Measurements from ENCODE around the gene GBP5.

GBP5 gene

DNA sequence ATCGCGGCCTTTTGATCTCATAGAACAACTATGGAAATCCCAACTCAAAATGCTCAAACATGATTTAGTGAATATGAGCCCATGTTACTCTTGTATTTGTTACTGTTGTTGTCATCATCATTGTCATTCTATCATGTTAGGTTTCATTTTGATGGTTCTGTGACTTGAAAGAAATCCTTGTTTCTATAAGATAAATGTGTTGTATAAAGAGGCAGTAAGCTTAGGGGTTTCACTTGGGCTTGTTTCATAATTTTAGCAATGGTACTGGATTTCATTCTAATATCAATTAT lies 15.3 kb upstream of the GBP5 start:
- TF ChIP-seq, protein P1, sequence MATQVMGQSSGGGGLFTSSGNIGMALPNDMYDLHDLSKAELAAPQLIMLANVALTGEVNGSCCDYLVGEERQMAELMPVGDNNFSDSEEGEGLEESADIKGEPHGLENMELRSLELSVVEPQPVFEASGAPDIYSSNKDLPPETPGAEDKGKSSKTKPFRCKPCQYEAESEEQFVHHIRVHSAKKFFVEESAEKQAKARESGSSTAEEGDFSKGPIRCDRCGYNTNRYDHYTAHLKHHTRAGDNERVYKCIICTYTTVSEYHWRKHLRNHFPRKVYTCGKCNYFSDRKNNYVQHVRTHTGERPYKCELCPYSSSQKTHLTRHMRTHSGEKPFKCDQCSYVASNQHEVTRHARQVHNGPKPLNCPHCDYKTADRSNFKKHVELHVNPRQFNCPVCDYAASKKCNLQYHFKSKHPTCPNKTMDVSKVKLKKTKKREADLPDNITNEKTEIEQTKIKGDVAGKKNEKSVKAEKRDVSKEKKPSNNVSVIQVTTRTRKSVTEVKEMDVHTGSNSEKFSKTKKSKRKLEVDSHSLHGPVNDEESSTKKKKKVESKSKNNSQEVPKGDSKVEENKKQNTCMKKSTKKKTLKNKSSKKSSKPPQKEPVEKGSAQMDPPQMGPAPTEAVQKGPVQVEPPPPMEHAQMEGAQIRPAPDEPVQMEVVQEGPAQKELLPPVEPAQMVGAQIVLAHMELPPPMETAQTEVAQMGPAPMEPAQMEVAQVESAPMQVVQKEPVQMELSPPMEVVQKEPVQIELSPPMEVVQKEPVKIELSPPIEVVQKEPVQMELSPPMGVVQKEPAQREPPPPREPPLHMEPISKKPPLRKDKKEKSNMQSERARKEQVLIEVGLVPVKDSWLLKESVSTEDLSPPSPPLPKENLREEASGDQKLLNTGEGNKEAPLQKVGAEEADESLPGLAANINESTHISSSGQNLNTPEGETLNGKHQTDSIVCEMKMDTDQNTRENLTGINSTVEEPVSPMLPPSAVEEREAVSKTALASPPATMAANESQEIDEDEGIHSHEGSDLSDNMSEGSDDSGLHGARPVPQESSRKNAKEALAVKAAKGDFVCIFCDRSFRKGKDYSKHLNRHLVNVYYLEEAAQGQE (IDR thresholded peaks at IDR 0.05; ENCODE audit: insufficient read depth in 1 of 2, low read depth in 2 of 2, low read length in 2 of 2), result no peak

DNA sequence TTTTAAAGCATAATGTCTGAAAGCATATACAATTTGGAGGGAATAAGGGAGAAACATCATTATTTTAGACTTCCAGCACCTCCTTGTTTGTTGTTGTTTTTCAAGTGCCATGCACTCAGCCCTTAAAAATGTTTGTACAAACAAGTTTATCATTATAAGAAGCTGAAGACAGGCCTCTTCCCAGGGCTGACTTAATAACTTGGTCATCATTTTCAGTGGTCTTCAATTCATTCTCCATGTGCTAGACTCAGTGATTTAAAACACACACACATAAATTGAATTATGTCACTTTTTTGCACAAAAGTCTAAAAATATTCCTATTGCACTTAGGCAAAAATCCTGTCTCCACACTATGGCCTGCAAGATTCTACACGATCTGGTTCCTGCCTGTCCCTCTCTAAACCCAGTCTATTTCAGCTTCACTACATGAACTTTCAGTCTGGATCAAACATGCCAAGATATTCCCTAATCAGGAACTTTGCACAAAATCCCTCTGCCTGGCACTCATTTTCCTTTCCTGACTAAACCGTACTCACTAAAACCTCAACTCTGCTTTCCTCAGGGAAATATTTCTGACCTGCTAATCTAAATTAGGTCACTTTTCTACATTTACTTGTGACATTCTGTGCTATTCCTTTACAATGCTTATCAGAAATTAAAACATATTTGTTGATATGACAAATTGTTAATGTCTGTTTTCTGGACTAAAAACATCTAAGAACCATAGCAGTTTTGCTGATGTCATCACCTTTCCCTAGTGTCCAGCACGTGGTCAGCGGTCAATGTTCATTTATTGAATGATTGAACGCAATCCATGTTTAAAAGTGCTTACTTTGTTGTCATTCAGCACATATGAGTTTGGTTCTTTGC lies 14.8 kb upstream of the GBP5 start:
- TF ChIP-seq FOXP2 (optimal IDR thresholded peaks at IDR 0.05; ENCODE audit: borderline replicate concordance, extremely low read depth, extremely low read length, insufficient read depth) (no peak), POLR2AphosphoS5 (IDR thresholded peaks at IDR 0.05; ENCODE audit: low read depth, low read length) (no peak), TAF1 (IDR thresholded peaks at IDR 0.05; ENCODE audit: borderline replicate concordance, insufficient read depth, low read length) (no peak), SIN3A (IDR thresholded peaks at IDR 0.05; ENCODE audit: borderline replicate concordance, insufficient read depth, low read length) (no peak)
- TF ChIP-seq, protein P1 (IDR thresholded peaks at IDR 0.05; ENCODE audit: insufficient read depth in 1 of 2, low read depth in 2 of 2, low read length in 2 of 2), result no peak

DNA sequence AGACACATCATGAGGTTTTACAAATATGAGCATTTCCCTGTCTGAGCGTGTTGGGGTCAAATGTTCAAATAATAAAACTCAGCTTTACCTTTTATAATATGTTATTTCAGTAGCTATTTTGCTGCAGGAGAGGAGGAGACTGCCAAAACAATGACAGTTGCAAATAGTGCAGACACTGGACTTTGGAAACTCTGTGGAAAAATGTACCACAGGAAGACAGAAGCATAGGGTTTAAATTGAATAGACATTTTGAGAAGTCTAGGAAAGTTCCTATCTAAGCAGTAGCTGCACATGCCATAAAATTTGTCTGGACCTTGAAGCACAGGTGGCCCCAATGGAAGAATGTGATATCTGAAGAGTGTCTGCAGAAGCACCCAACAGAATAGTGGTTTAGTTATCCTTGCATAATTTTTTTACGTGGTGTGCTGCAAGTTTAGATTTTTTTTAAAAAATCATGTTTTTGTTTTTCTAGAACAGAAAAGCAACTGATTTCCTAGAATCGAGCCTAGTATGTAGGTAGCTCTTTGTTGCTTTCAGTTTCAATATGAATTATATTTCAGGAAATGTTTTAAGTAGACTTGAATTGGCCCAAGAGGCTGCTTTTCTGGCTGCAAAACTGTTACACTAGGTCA lies 14.0 kb upstream of the GBP5 start:
- no peak for TF ChIP-seq SIN3A (IDR thresholded peaks at IDR 0.05; ENCODE audit: borderline replicate concordance, insufficient read depth, low read length)
- TF ChIP-seq POLR2AphosphoS5 (IDR thresholded peaks at IDR 0.05; ENCODE audit: low read depth, low read length), result no peak
- TF ChIP-seq FOXP2 (optimal IDR thresholded peaks at IDR 0.05; ENCODE audit: borderline replicate concordance, extremely low read depth, extremely low read length, insufficient read depth), result no peak
- TF ChIP-seq, protein P1 (IDR thresholded peaks at IDR 0.05; ENCODE audit: insufficient read depth in 1 of 2, low read depth in 2 of 2, low read length in 2 of 2), result no peak
- TF ChIP-seq TAF1 (IDR thresholded peaks at IDR 0.05; ENCODE audit: borderline replicate concordance, insufficient read depth, low read length), result no peak

DNA sequence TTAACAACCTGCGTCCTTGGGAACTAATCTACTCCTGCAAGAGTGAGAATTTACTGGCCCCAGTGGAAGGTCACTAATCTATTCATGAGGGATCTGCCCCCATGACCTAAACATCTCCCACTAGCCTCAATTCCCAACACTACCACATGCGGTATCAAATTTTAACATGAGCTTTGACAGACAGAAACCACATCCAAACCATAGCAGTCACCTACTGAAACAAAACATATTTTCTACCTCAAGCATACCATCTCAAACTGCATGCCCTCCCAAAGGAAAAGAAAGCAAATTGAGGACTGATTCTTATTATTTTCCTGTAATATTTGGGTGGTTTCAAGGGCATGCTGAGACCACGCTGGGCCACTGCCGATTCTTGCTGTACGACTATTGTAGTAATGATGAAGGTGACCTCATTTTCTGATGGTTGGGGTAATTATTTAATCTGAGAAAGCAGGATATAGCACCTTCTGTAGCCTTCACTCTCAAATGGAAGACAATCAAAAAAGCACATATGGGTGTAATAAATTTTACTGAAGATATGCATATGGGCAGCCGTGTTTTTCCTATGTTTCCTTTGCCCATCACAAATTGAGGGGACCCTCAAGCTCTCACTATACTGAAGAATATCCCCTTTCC lies 13.2 kb upstream of the GBP5 start:
- TF ChIP-seq POLR2AphosphoS5 (IDR thresholded peaks at IDR 0.05; ENCODE audit: low read depth, low read length), result no peak
- no peak for TF ChIP-seq FOXP2 (optimal IDR thresholded peaks at IDR 0.05; ENCODE audit: borderline replicate concordance, extremely low read depth, extremely low read length, insufficient read depth)
- TF ChIP-seq TAF1 (IDR thresholded peaks at IDR 0.05; ENCODE audit: borderline replicate concordance, insufficient read depth, low read length), result no peak

DNA sequence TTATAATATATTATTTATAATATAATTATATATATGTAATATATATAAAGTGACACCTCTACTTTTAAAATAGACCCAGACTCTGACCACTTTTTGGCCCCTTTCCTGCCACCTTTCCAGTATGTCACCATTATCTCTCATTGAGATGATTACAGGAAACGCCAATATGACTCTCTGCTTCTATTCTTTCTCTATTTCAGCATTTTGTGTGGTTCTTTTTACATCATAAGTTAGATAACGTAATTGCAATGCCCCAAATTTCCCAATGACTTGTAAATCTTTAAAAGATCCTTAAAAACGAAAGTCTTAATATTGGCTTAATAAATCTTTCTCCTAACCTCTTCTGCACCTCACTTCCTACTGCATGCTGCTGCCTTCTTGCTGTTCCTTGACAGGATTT lies 8.1 kb upstream of the GBP5 start:
- TF ChIP-seq SIN3A (IDR thresholded peaks at IDR 0.05; ENCODE audit: borderline replicate concordance, insufficient read depth, low read length) (no peak), FOXP2 (optimal IDR thresholded peaks at IDR 0.05; ENCODE audit: borderline replicate concordance, extremely low read depth, extremely low read length, insufficient read depth) (no peak), POLR2AphosphoS5 (IDR thresholded peaks at IDR 0.05; ENCODE audit: low read depth, low read length) (no peak), TAF1 (IDR thresholded peaks at IDR 0.05; ENCODE audit: borderline replicate concordance, insufficient read depth, low read length) (no peak)
- TF ChIP-seq, protein P1 (IDR thresholded peaks at IDR 0.05; ENCODE audit: insufficient read depth in 1 of 2, low read depth in 2 of 2, low read length in 2 of 2), result no peak
